DLD1 (cell line): ENCODE data around the gene MRPL39.
"Not testable (repeated sequence)": the region's sequence is repeated elsewhere in the genome, so short reads cannot be mapped to it uniquely, and the experiment has no call there.

ENCODE experiments used
- in situ Hi-C: cut with HindIII; loops from 2 replicates; pipeline ENCODE4 v1.10.0; 2017; ENCODE audit warnings: low sequenced_read_pairs

The MRPL39 gene

GRCh38 chr21:25607151-25608043 is at the start of gene MRPL39:
TSS of gene MRPL39 (minus strand) at chr21:25607481. CDS start at chr21:25607475, 6 bp downstream.
- in situ Hi-C loops: no loop called here

DNA sequence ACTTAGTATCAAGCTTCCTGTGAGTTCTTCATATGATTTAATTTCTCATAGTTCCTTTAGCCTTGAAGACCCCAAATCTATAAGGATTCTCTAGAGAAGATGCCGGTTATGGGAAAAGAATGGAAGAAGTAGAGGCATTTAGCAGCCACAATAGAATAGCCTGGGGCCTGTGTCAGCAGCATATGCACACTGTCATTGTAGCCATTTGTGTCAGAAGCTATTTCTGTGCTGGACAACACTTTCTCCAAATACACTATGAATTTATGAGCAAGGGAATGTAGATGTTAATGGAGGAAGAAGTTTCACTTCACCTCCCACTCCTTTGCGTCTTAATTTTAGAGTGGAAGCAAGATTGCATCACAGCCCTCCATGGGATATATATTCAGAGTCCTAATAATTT is 49.1 kb upstream of the MRPL39 start:
- in situ Hi-C loops: no loop called here

- in situ Hi-C loops: no loop called here
Measured at GRCh38 chr21:25649146-25649545, 41.9 kb upstream of the MRPL39 start.

GRCh38 chr21:25647647-25648046 is 40.4 kb upstream of the MRPL39 start:
- in situ Hi-C loops: no loop called here

DNA sequence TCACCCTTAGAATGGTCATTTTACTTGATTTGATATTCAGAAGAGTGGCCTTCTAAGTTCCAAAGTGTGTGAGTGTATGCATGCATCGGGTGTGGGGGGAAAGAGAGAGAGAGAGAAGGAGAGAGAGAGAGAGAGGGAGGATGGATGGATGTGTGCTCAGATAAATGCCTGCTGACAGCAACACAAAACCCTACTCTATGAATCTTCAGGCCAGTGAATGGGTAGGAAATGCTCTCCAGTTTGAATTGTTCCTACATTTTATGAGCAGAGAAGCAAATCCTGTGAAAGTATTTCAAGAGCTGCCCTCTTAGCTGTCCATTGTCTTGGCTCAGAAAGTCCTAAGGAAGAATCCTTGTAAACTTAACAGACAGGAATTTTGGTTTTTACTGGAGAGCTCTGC is 39.2 kb upstream of the MRPL39 start:
- in situ Hi-C loops: no loop called here

GRCh38 chr21:25643486-25643885 is 36.2 kb upstream of the MRPL39 start:
- in situ Hi-C loops: no loop called here

- in situ Hi-C loops: no loop called here
Measured at GRCh38 chr21:25640943-25641292, 33.6 kb upstream of the MRPL39 start.

GRCh38 chr21:25640202-25640942 is 33.1 kb upstream of the MRPL39 start:
- in situ Hi-C loops: no loop called here

- in situ Hi-C loops: no loop called here
Measured at GRCh38 chr21:25639551-25640201, 32.4 kb upstream of the MRPL39 start.

DNA sequence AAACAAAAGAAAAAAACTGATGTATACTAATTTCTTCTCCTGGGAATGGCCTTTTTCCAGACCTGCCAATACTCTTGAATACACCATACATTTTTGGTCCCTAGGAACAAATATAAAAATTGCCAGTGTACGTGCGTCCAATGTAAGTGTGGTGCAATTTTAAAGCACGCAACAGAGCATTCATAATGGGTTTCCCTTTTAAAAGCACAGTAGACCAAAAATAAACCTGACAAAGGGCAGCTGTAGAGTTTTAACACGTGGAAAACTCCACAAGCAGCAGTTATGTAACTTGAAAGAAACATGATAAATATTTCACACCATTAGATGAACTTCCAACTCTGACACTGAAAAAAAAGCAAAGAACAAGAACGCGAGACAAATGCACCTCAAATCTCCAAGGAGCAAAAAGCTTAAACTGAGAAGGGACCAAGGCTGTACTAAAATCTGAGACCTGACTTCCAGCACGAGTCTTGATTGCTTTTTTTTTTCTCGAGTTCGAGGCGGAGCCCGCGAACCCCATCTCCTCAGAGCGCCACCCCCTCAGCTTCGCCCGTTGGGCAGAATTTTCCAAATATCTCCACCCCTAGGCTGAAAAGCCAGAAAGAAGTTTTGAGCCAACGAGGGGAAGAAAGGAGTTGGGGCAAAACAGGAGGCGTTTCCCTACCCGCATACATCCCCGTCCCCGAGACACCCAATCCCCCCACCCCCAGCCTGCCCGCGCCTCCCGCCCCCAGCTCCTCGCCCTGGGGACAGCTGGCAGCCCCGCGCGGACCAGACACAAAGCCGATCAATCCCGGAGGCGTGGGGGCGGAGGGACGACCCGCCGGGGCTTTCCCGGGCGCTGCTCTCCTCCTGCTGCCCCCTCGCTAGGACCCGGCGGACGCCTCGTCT is 31.6 kb upstream of the MRPL39 start, which contains the start of gene JAM2:
JAM2 (plus strand) TSS at position 599 of the 891 bp plus-strand sequence. CDS start 564 bp downstream, outside the sequence.
- in situ Hi-C loops: no loop called here

DNA sequence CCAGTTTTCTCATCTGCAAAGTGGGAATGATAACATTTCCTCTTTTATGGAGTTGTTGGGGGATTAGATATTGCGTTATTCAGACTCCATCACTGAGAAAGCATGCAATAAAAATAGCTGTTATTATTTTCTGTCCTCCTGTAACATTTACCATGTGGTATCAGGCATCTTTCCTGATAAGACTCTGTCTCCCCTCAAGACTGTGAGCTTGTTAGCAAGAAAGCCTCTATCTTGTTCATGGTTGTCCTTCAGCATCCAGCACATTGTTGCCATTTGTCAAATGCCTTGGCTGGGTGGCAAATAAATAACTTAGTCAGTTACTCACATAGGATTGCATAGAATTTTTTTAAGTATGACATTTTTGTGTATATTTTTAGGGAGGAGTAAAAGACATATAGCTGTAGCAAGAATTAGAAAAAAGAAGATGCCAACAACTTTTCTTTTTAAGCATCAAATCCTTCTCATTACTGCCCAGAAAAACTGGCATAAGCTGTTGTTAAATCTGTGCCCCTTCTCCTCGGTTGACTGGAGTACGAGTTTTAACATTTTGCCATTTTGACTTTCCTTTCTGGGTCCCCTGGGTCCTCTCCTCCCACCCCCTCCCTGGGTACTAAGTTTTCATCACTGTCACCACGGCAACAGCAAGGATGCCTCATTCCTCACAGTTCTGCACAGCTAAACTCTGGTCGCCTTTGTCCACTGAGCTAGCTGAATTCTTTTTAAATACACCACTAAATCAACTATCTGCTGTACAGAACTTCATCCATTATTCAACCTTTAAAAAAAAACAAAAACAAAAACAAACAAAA is 30.8 kb upstream of the MRPL39 start:
- in situ Hi-C loops: no loop called here

DNA sequence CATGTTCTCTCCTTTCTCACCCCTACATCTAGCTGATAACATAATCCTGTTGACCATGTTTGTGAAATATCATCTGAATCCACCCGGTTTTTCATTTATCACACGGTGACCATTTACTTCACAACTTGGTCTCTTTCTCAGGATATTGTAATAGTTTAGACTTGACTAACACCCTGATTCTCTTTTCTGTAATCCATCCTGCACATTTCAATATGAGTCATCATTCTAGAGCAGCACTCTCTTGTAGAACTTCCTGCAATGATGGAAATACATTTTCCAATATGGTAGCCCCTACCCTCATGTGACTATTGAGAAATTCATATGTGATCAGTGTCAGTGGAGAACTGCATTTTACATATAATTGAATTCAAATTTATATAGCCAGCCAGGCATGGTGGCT is 29.4 kb upstream of the MRPL39 start:
- in situ Hi-C loops: no loop called here

- in situ Hi-C loops: no loop called here
Measured at GRCh38 chr21:25635310-25635709, 28.0 kb upstream of the MRPL39 start.

- in situ Hi-C loops: no loop called here
Measured at GRCh38 chr21:25632296-25632695, 25.0 kb upstream of the MRPL39 start.

DNA sequence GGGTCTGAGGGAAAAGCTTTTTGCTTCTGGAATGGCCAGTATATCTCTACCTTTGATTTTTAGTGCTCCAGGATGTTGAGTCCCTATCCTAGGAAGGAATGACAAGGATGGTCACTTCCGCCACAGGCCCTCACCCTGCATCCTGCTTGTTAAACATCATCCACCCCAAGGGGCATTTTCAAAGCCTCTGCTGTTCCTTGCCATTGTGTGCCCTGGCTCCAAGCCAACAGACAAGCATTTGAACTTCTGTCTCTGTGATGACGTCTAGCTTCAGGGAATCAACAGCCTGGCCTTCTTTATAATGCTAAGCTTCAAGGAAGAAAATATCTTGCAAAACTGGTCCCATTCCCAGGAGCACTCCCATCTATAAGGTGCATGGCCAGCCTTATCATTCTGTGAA is 19.5 kb upstream of the MRPL39 start:
- in situ Hi-C loops: no loop called here

GRCh38 chr21:25625776-25626555 is 18.7 kb upstream of the MRPL39 start:
- in situ Hi-C loops: not testable (repeated sequence)

DNA sequence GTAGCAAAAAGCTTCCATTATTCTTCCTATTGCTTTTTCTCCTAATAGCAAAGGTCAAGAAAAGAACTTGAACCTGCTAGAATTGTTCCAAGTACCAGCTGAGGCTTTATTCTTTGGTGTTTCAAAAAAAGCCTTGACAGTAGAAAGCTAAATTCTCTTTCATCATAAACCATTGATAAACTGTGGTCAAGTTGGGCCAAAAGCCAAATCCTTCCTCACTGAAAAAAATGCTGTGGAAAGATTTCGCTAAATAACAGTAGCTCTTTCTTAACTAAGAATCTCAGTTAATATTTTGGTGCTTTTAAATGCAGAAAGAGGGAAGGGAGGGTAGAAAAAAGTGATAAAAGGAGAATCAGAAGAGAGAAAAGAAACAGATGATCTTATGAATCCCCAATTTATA is 17.8 kb upstream of the MRPL39 start:
- in situ Hi-C loops: no loop called here

GRCh38 chr21:25624511-25624910 is 17.2 kb upstream of the MRPL39 start:
- in situ Hi-C loops: no loop called here

GRCh38 chr21:25619198-25619597 is 11.9 kb upstream of the MRPL39 start:
- in situ Hi-C loops: no loop called here
